Duodenal mucosa (tissue), 2 donors: ENCODE data around the gene CC2D2A.
"Not testable (repeated sequence)": the region's sequence is repeated elsewhere in the genome, so short reads cannot be mapped to it uniquely, and the experiment has no call there.

Source experiments
- H3K27ac ChIP-seq: one replicate; pipeline ENCODE4 v1.7.0; 2013; ENCODE audit warnings: low read depth, low read length
- H3K27me3 ChIP-seq, 2 donors: one replicate each; pipeline ENCODE4 v1.7.0; 2013; ENCODE audit warnings: low read length in 2 of 2, control low read depth in 1 of 2; ENCODE audit not compliant: insufficient read depth in 2 of 2, control insufficient read depth in 1 of 2
- H3K36me3 ChIP-seq, 2 donors: one replicate each; pipeline ENCODE4 v1.7.0; 2013; ENCODE audit warnings: low read length in 2 of 2, control low read depth in 1 of 2; ENCODE audit not compliant: insufficient read depth in 2 of 2, control insufficient read depth in 1 of 2
- H3K4me1 ChIP-seq, 2 donors: one replicate each; pipeline ENCODE4 v1.7.0; 2013; ENCODE audit warnings: low read length in 2 of 2, control low read depth in 1 of 2; ENCODE audit not compliant: insufficient read depth in 2 of 2, control insufficient read depth in 1 of 2
- H3K4me3 ChIP-seq, 2 donors: one replicate each; pipeline ENCODE4 v1.7.0; 2013; ENCODE audit warnings: low read length in 2 of 2, low read depth in 1 of 2
- H3K9ac ChIP-seq, 2 donors: one replicate each; pipeline ENCODE4 v1.7.0; 2013; ENCODE audit warnings: low read length in 2 of 2, low read depth in 1 of 2
- H3K9me3 ChIP-seq, 2 donors: one replicate each; pipeline ENCODE4 v1.7.0; 2013; ENCODE audit warnings: low read length in 2 of 2, control low read depth in 1 of 2; ENCODE audit not compliant: control insufficient read depth in 1 of 2

The CC2D2A gene

GRCh38 chr4:15507679-15508078 lies 38.0 kb downstream of the CC2D2A start:
- H3K9me3 ChIP-seq, result no peaks in the 10 kb centered on the region
- H3K4me1 ChIP-seq, result no peaks in the 10 kb centered on the region
- H3K9ac ChIP-seq, result no peak overlapping the region
- no peak overlapping the region for H3K27ac ChIP-seq
- H3K27me3 ChIP-seq, result no peaks in the 10 kb centered on the region
- no peak overlapping the region for H3K4me3 ChIP-seq
- peaks cover 0 to 6% of the 10 kb centered on the region in 2 donors for H3K36me3 ChIP-seq

- H3K4me3 ChIP-seq, result no peak overlapping the region
- no peaks in the 10 kb centered on the region for H3K9me3 ChIP-seq
Observed at GRCh38 chr4:15510961-15511360, 41.3 kb downstream of the CC2D2A start.

GRCh38 chr4:15513545-15513944 lies 43.9 kb downstream of the CC2D2A start:
- Histone ChIP-seq H3K27me3 (no peaks in the 10 kb centered on the region), H3K9me3 (no peaks in the 10 kb centered on the region), H3K4me3 (no peak overlapping the region), H3K4me1 (no peaks in the 10 kb centered on the region), H3K36me3 (peaks cover 3% of the 10 kb centered on the region in 2 donors), H3K9ac (no peak overlapping the region), H3K27ac (no peak overlapping the region)

More at GRCh38 chr4:15510961-15511360, 41.3 kb downstream of the CC2D2A start:
- Histone ChIP-seq H3K36me3 (peaks cover 0 to 3% of the 10 kb centered on the region in 2 donors), H3K27me3 (no peaks in the 10 kb centered on the region), H3K27ac (no peak overlapping the region), H3K4me1 (no peaks in the 10 kb centered on the region), H3K9ac (no peak overlapping the region)

- no peaks in the 10 kb centered on the region for H3K4me1 ChIP-seq
- H3K27ac ChIP-seq, result no peak overlapping the region
- no peaks in the 10 kb centered on the region for H3K27me3 ChIP-seq
- no peak overlapping the region for H3K4me3 ChIP-seq
- no peaks in the 10 kb centered on the region for H3K9me3 ChIP-seq
- H3K9ac ChIP-seq, result no peak overlapping the region
- H3K36me3 ChIP-seq, result peaks cover 3 to 4% of the 10 kb centered on the region in 2 donors
Observed at GRCh38 chr4:15515106-15515505, 45.4 kb downstream of the CC2D2A start.

DNA sequence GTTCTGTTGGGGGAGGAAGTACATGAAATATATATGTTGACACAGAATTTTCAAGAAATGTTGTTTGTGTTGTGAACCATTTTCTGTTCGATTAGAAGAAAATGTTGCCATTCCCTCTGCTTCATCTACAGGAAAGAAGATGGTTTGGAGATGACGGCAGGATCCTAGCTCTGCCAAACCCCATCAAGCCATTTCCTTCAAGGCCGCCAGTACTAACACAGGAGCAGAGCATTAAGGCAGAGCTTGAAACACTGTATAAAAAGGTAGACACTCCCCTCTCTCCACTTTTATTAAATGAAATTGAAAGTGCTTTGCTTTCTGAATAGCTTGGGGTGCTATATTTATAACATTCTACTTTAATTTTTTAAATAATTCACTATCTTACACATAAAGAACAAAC lies 46.8 kb downstream of the CC2D2A start:
- no peak overlapping the region for H3K27ac ChIP-seq
- no peak overlapping the region for H3K4me3 ChIP-seq
- no peaks in the 10 kb centered on the region for H3K27me3 ChIP-seq
- H3K9ac ChIP-seq, result no peak overlapping the region
- H3K4me1 ChIP-seq, result no peaks in the 10 kb centered on the region
- no peaks in the 10 kb centered on the region for H3K9me3 ChIP-seq
- peaks cover 3 to 4% of the 10 kb centered on the region in 2 donors for H3K36me3 ChIP-seq

DNA sequence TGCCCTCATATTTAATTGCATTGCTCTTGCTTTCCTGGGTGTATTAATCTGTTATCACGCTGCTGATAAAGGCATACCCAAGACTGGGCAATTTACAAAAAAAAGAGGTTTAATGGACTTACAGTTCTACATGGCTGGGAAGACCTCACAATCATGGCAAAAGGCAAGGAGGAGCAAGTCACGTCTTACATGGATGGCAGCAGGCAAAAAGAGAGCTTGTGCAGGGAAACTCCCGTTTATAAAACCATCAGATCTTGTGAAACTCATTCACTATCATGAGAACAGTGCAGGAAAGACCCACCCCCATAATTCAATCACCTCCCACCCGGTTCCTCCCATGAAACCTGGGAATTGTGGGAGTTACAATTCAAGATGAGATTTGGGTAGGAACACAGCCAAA lies 48.0 kb downstream of the CC2D2A start:
- H3K4me3 ChIP-seq, H3K36me3 ChIP-seq, H3K9me3 ChIP-seq, H3K9ac ChIP-seq, H3K27me3 ChIP-seq, H3K4me1 ChIP-seq, H3K27ac ChIP-seq: not testable (repeated sequence)

DNA sequence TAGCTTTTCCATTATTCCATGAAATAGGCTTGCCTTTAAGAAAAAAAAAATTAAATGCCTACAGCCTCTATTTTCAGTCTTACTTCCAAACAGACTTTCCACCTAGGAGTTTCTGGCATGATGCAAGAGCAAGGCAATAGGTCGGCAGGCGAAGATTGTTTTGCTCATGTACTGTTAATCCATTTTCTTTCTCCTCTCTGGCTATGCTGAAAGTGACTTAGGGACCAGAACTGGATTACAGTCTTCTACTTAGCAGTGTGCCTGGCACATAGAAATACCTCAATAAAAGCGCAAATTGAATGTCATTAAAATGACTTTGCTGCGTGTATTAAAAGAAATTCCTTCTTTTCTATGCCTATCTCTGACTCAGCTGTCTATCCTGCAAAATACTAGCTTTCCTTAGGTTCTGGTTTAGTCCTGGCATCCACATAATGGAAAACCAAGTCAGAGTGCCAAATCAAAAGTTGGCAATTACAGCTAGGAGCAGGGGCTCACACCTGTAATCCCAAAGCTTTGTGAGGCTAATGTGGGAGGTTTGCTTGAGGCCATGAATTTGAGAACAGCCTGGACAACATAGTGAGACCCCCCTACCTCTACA lies 51.9 kb downstream of the CC2D2A start:
- Histone ChIP-seq H3K4me1 (no peaks in the 10 kb centered on the region), H3K9me3 (no peaks in the 10 kb centered on the region), H3K36me3 (peaks cover 3 to 4% of the 10 kb centered on the region in 2 donors), H3K27me3 (no peaks in the 10 kb centered on the region), H3K4me3 (no peak overlapping the region), H3K27ac (no peak overlapping the region), H3K9ac (no peak overlapping the region)

- Histone ChIP-seq H3K9ac (no peak overlapping the region), H3K27me3 (no peaks in the 10 kb centered on the region), H3K36me3 (no peaks in the 10 kb centered on the region), H3K4me3 (no peak overlapping the region), H3K27ac (no peak overlapping the region), H3K9me3 (no peaks in the 10 kb centered on the region), H3K4me1 (no peaks in the 10 kb centered on the region)
Observed at GRCh38 chr4:15525080-15525479, 55.4 kb downstream of the CC2D2A start.

- no peaks in the 10 kb centered on the region for H3K4me1 ChIP-seq
- no peaks in the 10 kb centered on the region for H3K27me3 ChIP-seq
- no peaks in the 10 kb centered on the region for H3K36me3 ChIP-seq
- H3K9me3 ChIP-seq, result no peaks in the 10 kb centered on the region
- H3K9ac ChIP-seq, result no peak overlapping the region
- no peak overlapping the region for H3K4me3 ChIP-seq
- no peak overlapping the region for H3K27ac ChIP-seq
Observed at GRCh38 chr4:15526924-15527592, 57.4 kb downstream of the CC2D2A start.

GRCh38 chr4:15531792-15532191 lies 62.1 kb downstream of the CC2D2A start:
- no peaks in the 10 kb centered on the region for H3K36me3 ChIP-seq
- no peak overlapping the region for H3K9ac ChIP-seq
- H3K4me1 ChIP-seq, result no peaks in the 10 kb centered on the region
- no peak overlapping the region for H3K27ac ChIP-seq
- H3K4me3 ChIP-seq, result no peak overlapping the region
- no peaks in the 10 kb centered on the region for H3K9me3 ChIP-seq
- no peaks in the 10 kb centered on the region for H3K27me3 ChIP-seq
